VCaP (cell line): ENCODE measurements around the gene ANXA2.

ENCODE experiments used
- H3K27ac ChIP-seq: fragments of 450-650 bp; 2 replicates; pipeline ENCODE4 v1.5.1; 2017
- CTCF ChIP-seq: fragments of 450-650 bp; conservative IDR thresholded peaks from 2 replicates; pipeline ENCODE4 v1.5.1; 2017; ENCODE audit warnings: mild to moderate bottlenecking, moderate library complexity

The ANXA2 gene

GRCh38 chr15:60397772-60398445 is at the start of gene ANXA2:
ANXA2 (minus strand) TSS chr15:60397986; CDS start chr15:60386075, 11,911 bp downstream.
- no peak for TF ChIP-seq CTCF
- H3K27ac ChIP-seq = peak within 1 kb of the TSS; percentile 67; the same call in 1 of the 2 replicates

- no peak overlapping the region for H3K27ac ChIP-seq
These were observed 46.6 kb upstream of the ANXA2 start for GRCh38 chr15:60444289-60444912.

GRCh38 chr15:60442763-60443162 is 45.0 kb upstream of the ANXA2 start:
- TF ChIP-seq CTCF = no peak
- H3K27ac ChIP-seq = no peak overlapping the region

More at GRCh38 chr15:60444289-60444912, 46.6 kb upstream of the ANXA2 start:
- peak; percentile 82 for TF ChIP-seq CTCF

- no peak for TF ChIP-seq CTCF
- no peak overlapping the region; the same call in 1 of the 2 replicates for H3K27ac ChIP-seq
These were observed 44.4 kb upstream of the ANXA2 start for GRCh38 chr15:60442031-60442650.

- no peak for TF ChIP-seq CTCF
- H3K27ac ChIP-seq = peak overlapping the region; percentile 27
These were observed 43.5 kb upstream of the ANXA2 start for GRCh38 chr15:60441331-60441730.

- TF ChIP-seq CTCF = no peak
- H3K27ac ChIP-seq = no peak overlapping the region
These were observed 40.9 kb upstream of the ANXA2 start for GRCh38 chr15:60438646-60439045.

GRCh38 chr15:60428935-60429334 is 31.1 kb upstream of the ANXA2 start:
- no peak for TF ChIP-seq CTCF
- no peak overlapping the region for H3K27ac ChIP-seq
